Hematopoietic multipotent progenitor cell treated with erythropoietin and hydrocortisone succinate and interleukin-3 and kit ligand, for 6 days (in vitro differentiated cells): Measurements from ENCODE around the gene ADRA2B.
"Not testable (repeated sequence)": the region's sequence is repeated elsewhere in the genome, so short reads cannot be mapped to it uniquely, and the experiment has no call there.

ENCODE experiments used
- DNase-seq: peaks from one replicate; pipeline ENCODE4 v3.0.0-alpha.2; 2015

Gene ADRA2B

GRCh38 chr2:96064047-96064675 is 52.2 kb downstream of the ADRA2B start:
- not testable (repeated sequence) for DNase-seq

DNA sequence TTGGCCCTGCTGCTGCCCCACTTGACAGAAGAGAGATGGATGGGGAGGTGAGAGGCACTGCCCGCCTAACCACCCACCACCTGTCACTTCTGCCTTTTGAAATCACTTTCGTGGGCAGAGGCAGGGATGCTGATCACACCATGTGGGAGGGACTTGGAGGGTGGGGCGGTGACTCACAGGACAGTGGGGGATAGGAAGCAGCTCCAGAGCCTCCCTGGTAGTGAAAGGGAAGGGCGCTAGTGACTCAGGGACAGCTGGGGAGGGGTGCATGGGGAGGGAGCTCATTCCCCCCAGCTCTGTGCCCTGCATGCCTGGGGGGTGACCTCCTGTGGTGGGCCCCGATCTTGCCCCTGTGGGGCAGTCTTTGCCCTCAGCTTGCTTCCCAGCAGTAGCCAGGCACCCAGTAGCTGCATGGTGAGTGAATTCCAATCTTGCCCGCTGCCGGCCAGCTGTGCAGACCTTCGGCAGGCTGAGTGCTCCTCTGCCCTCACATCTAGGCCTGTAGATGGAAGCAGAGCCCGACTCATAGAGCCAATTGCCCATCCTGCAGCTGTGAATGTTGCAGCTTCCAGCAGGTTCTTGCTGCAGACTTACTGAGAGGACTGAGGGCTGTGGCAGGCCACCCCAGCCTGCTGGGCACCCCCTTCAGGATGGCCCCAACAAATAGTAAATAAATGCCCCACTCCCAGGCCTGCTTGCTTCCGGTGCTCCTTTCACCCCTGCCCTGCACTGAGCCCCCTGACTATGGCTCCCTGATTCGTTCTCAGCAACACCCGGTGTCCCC is 53.1 kb downstream of the ADRA2B start:
- peak; percentile 23 for DNase-seq
